ENCODE results near the gene VAMP2. TPM values are rescaled to one million over a fixed set of nuclear protein-coding genes. Genes with fewer than 3 reads are reported as not detected.

VAMP2 gene, protein sequence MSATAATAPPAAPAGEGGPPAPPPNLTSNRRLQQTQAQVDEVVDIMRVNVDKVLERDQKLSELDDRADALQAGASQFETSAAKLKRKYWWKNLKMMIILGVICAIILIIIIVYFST
- 24.5 and 47.7 TPM in 2 replicates for total RNA-seq (2014; rRNA removed; shearing (Covaris generic); ENCODE audit: low replicate concordance)

- Histone ChIP-seq H3K9ac (ENCODE audit: low read length) (peak within 1 kb of the TSS; percentile 96), H3K4me2 (ENCODE audit: low read depth, low read length, poor library complexity, severe bottlenecking) (peak within 1 kb of the TSS; percentile 96), H3K9me2 (replicated peaks; ENCODE audit: insufficient read depth, low read length) (no peaks in the 10 kb centered on the region), H3K27me3 (ENCODE audit: low read length) (no peaks in the 10 kb centered on the region), H4K20me1 (ENCODE audit: insufficient read depth, low read depth, low read length) (peaks cover 12% of the 10 kb centered on the region), H3K4me3 (ENCODE audit: low read length) (peak within 1 kb of the TSS; percentile 86), H3K36me3 (ENCODE audit: insufficient read depth, low read length) (peaks cover 11% of the 10 kb centered on the region; the same call in 1 of the 2 replicates), H3K27ac (ENCODE audit: low read length) (peak within 1 kb of the TSS; percentile 81), H3K9me3 (ENCODE audit: low read length) (no peaks in the 10 kb centered on the region), H2AFZ (ENCODE audit: low read length) (peak within 1 kb of the TSS; percentile 94), H3K79me2 (ENCODE audit: low read length) (peaks cover 27% of the 10 kb centered on the region), H3K4me1 (ENCODE audit: low read length) (peaks cover 53% of the 10 kb centered on the region)
- peak; percentile 90 for DNase-seq
Measured at GRCh38 chr17:8162233-8162996, at the start of gene VAMP2. VAMP2 (minus strand) TSS chr17:8162948; CDS start chr17:8162879, 69 bp downstream.

GRCh38 chr17:8210761-8211458 is 48.2 kb upstream of the VAMP2 start:
- peak overlapping the region; percentile 97 for H3K4me3 ChIP-seq (ENCODE audit: low read length)
- peak; percentile 44 for DNase-seq
- no peaks in the 10 kb centered on the region for H3K9me2 ChIP-seq (replicated peaks; ENCODE audit: insufficient read depth, low read length)

DNA sequence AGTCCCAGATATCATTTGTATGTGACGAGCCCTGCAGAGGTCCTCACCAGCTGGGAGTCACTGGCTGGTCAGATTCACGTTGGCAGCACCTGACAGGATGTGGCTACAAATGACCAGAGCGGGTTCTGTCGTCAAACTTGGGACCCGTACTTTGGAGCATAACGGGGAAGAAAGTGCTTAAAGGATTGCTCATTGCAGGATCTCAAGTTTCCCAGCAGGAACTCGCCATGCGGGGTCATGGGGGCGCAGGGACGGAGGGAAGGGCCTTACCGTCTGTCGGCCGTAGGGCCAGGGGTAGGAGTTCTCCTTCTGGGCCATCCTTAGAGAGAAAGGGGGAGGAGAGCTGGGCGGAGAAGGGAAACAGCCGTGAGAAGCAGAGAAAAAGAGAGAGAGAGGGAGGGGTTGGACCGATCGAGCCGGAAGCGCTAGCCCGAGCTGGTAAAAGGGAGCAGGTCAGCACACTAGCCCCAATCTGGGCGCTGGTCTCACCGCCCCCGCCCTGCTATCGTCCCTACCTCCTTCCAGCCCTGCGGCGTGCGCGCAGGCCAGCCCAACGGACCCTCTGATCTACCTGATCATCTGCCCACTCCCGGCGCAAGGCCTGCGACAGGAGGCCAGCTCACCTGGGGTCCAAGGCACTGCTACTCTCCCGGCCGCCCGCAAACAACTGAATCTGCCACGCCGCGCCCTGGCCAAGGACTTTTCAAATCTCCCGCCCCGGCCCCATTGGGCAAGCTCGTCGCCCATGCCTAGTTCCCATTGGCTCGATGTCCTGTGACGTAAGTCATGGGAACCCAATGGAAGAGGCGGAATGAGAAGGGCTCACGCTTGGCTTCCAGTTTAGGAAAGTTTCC is 47.4 kb upstream of the VAMP2 start, which contains the start of gene AURKB:
Gene AURKB, minus strand, starts transcription at position 669 of the 854 bp plus-strand sequence. Its CDS starts 351 bp downstream, at position 318.
- Histone ChIP-seq H4K20me1 (ENCODE audit: insufficient read depth, low read depth, low read length) (0 out of 2 replicates have a peak, but pooled peaks cover 2% of the 10 kb centered on the region), H3K9me2 (replicated peaks; ENCODE audit: insufficient read depth, low read length) (no peaks in the 10 kb centered on the region), H3K9me3 (ENCODE audit: low read length) (no peaks in the 10 kb centered on the region), H3K27ac (ENCODE audit: low read length) (peak within 1 kb of the TSS; percentile 86), H3K4me1 (ENCODE audit: low read length) (peaks cover 21% of the 10 kb centered on the region), H3K36me3 (ENCODE audit: insufficient read depth, low read length) (peaks cover 18% of the 10 kb centered on the region), H3K9ac (ENCODE audit: low read length) (peak within 1 kb of the TSS; percentile 92), H3K79me2 (ENCODE audit: low read length) (peaks cover 26% of the 10 kb centered on the region), H3K4me3 (ENCODE audit: low read length) (peak within 1 kb of the TSS; percentile 97), H3K27me3 (ENCODE audit: low read length) (no peaks in the 10 kb centered on the region), H3K4me2 (ENCODE audit: low read depth, low read length, poor library complexity, severe bottlenecking) (peak within 1 kb of the TSS; percentile 95), H2AFZ (ENCODE audit: low read length) (peak within 1 kb of the TSS; percentile 32; the same call in 1 of the 2 replicates)
- peak; percentile 97 for DNase-seq

More at GRCh38 chr17:8210761-8211458, 48.2 kb upstream of the VAMP2 start:
- H3K79me2 ChIP-seq (ENCODE audit: low read length) = peaks cover 26% of the 10 kb centered on the region
- H3K36me3 ChIP-seq (ENCODE audit: insufficient read depth, low read length) = peaks cover 13% of the 10 kb centered on the region
- no peaks in the 10 kb centered on the region for H3K27me3 ChIP-seq (ENCODE audit: low read length)
- H3K9ac ChIP-seq (ENCODE audit: low read length) = peak overlapping the region; percentile 92
- H3K4me1 ChIP-seq (ENCODE audit: low read length) = peaks cover 21% of the 10 kb centered on the region
- H3K27ac ChIP-seq (ENCODE audit: low read length) = no peak overlapping the region
- no peaks in the 10 kb centered on the region for H4K20me1 ChIP-seq (ENCODE audit: insufficient read depth, low read depth, low read length)
- peak overlapping the region; percentile 95 for H3K4me2 ChIP-seq (ENCODE audit: low read depth, low read length, poor library complexity, severe bottlenecking)
- no peaks in the 10 kb centered on the region for H3K9me3 ChIP-seq (ENCODE audit: low read length)
- H2AFZ ChIP-seq (ENCODE audit: low read length) = peak overlapping the region; percentile 32; the same call in 1 of the 2 replicates

GRCh38 chr17:8206536-8206935 is 43.8 kb upstream of the VAMP2 start:
- H3K79me2 ChIP-seq (ENCODE audit: low read length) = peaks cover 26% of the 10 kb centered on the region
- H3K27me3 ChIP-seq (ENCODE audit: low read length) = no peaks in the 10 kb centered on the region
- H4K20me1 ChIP-seq (ENCODE audit: insufficient read depth, low read depth, low read length) = 0 out of 2 replicates have a peak, but pooled peaks cover 3% of the 10 kb centered on the region
- no peak for DNase-seq
- no peak overlapping the region for H3K9ac ChIP-seq (ENCODE audit: low read length)
- no peak overlapping the region for H3K4me3 ChIP-seq (ENCODE audit: low read length)
- H3K27ac ChIP-seq (ENCODE audit: low read length) = no peak overlapping the region
- H3K4me1 ChIP-seq (ENCODE audit: low read length) = peaks cover 21% of the 10 kb centered on the region
- H3K36me3 ChIP-seq (ENCODE audit: insufficient read depth, low read length) = peaks cover 29% of the 10 kb centered on the region
- no peaks in the 10 kb centered on the region for H3K9me3 ChIP-seq (ENCODE audit: low read length)
- no peak overlapping the region for H3K4me2 ChIP-seq (ENCODE audit: low read depth, low read length, poor library complexity, severe bottlenecking)
- H2AFZ ChIP-seq (ENCODE audit: low read length) = no peak overlapping the region
- H3K9me2 ChIP-seq (replicated peaks; ENCODE audit: insufficient read depth, low read length) = no peaks in the 10 kb centered on the region

GRCh38 chr17:8204761-8205555 is 42.2 kb upstream of the VAMP2 start:
- Histone ChIP-seq H3K9ac (ENCODE audit: low read length) (no peak overlapping the region), H3K4me3 (ENCODE audit: low read length) (no peak overlapping the region), H3K9me2 (replicated peaks; ENCODE audit: insufficient read depth, low read length) (no peaks in the 10 kb centered on the region), H2AFZ (ENCODE audit: low read length) (no peak overlapping the region), H3K27ac (ENCODE audit: low read length) (no peak overlapping the region), H3K36me3 (ENCODE audit: insufficient read depth, low read length) (peaks cover 29% of the 10 kb centered on the region), H3K27me3 (ENCODE audit: low read length) (no peaks in the 10 kb centered on the region), H3K9me3 (ENCODE audit: low read length) (no peaks in the 10 kb centered on the region), H4K20me1 (ENCODE audit: insufficient read depth, low read depth, low read length) (0 out of 2 replicates have a peak, but pooled peaks cover 3% of the 10 kb centered on the region), H3K4me1 (ENCODE audit: low read length) (peaks cover 13% of the 10 kb centered on the region), H3K4me2 (ENCODE audit: low read depth, low read length, poor library complexity, severe bottlenecking) (no peak overlapping the region), H3K79me2 (ENCODE audit: low read length) (peaks cover 22% of the 10 kb centered on the region)
- DNase-seq = no peak

DNA sequence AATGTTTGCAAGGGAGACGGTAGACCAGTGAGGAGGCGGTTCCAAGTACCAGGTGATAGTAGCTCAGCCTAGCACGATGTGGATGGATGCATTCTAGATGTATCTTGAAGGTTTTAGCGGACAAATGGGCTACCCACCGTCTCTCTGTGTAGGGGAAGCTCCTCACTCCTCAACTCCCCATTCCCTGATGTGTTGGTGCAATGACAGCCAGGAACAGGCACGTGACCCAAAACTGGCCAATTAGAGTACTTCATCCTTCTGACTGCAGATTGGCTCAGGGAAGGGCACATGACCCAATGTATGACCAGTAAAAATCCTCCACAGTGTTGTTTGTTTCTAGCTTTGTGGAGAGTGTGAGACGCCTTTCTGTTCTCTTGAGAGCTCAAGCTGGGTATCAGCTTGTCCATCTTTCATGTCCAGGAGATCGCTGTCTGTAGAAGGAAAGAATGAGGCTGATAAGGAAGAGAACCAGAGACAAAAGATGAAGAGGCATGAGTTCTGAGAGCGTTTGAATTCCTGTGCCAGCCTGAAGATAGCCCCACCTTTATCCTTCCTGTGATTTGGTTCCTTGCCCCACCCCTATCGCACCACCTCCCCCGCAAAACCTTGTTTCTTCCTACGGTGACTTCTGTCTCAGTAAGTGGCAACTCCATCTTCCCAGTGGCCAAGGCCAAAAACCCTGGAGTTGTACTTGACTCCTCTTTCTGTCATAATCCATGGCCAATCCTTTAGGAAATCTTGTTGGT is 29.5 kb upstream of the VAMP2 start:
- Histone ChIP-seq H3K4me3 (ENCODE audit: low read length) (peak overlapping the region; percentile 64), H3K27ac (ENCODE audit: low read length) (peak overlapping the region; percentile 66)

More for the DNA sequence above, 29.5 kb upstream of the VAMP2 start:
- no peaks in the 10 kb centered on the region for H3K36me3 ChIP-seq (ENCODE audit: insufficient read depth, low read length)
- H3K4me1 ChIP-seq (ENCODE audit: low read length) = peaks cover 46% of the 10 kb centered on the region
- H2AFZ ChIP-seq (ENCODE audit: low read length) = peak overlapping the region; percentile 36; the same call in 1 of the 2 replicates
- H4K20me1 ChIP-seq (ENCODE audit: insufficient read depth, low read depth, low read length) = peaks cover 12% of the 10 kb centered on the region; the same call in 1 of the 2 replicates
- no peaks in the 10 kb centered on the region for H3K9me3 ChIP-seq (ENCODE audit: low read length)
- no peaks in the 10 kb centered on the region for H3K27me3 ChIP-seq (ENCODE audit: low read length)
- no peaks in the 10 kb centered on the region for H3K9me2 ChIP-seq (replicated peaks; ENCODE audit: insufficient read depth, low read length)
- H3K9ac ChIP-seq (ENCODE audit: low read length) = peak overlapping the region; percentile 70
- H3K79me2 ChIP-seq (ENCODE audit: low read length) = peaks cover 21% of the 10 kb centered on the region
- peak overlapping the region; percentile 69 for H3K4me2 ChIP-seq (ENCODE audit: low read depth, low read length, poor library complexity, severe bottlenecking)
- peak; percentile 93 for DNase-seq
